Astrocyte (in vitro differentiated cells and primary cell): ENCODE data around the gene TEDC1. TPM values are rescaled to one million over a fixed set of nuclear protein-coding genes. Genes with fewer than 3 reads are reported as not detected.
A peak's percentile ranks its signal among the peaks of the same experiment; 100 is the strongest.

Source experiments
- DNase-seq: peaks from one replicate; pipeline ENCODE4 v3.0.0-alpha.2; 2010; ENCODE audit warnings: low read depth
- FAIRE-seq: peaks from 2 replicates; lab custom pipeline; 2011; peaks lifted over from hg19 to GRCh38; lab: Jason Lieb, UNC
- H2AFZ ChIP-seq: 2 replicates; pipeline ENCODE4 v1.6.0; 2012; ENCODE audit warnings: low read depth, low read length, inconsistent platforms
- H3K27ac ChIP-seq: 2 replicates; pipeline ENCODE4 v1.5.1; 2011; ENCODE audit warnings: low read depth, low read length, inconsistent platforms
- H3K27me3 ChIP-seq: 2 replicates; pipeline ENCODE4 v1.6.0; 2011; ENCODE audit warnings: low read length, inconsistent platforms; ENCODE audit not compliant: insufficient read depth
- H3K36me3 ChIP-seq: 2 replicates; pipeline ENCODE4 v1.5.1; 2011; ENCODE audit warnings: low read length, inconsistent platforms; ENCODE audit not compliant: insufficient read depth
- H3K4me1 ChIP-seq: 2 replicates; pipeline ENCODE4 v1.5.1; 2011; ENCODE audit warnings: low read length, inconsistent platforms; ENCODE audit not compliant: insufficient read depth
- H3K4me2 ChIP-seq: 2 replicates; pipeline ENCODE4 v1.6.0; 2012; ENCODE audit warnings: low read length, inconsistent platforms
- H3K4me3 ChIP-seq: 2 replicates; pipeline ENCODE4 v1.5.1; 2011; ENCODE audit warnings: low read depth, mild to moderate bottlenecking, low read length, inconsistent platforms; ENCODE audit not compliant: insufficient read depth
- H3K79me2 ChIP-seq: 2 replicates; pipeline ENCODE4 v1.6.0; 2012; ENCODE audit warnings: mild to moderate bottlenecking, low read length, inconsistent platforms; ENCODE audit not compliant: insufficient read depth
- H3K9ac ChIP-seq: 2 replicates; pipeline ENCODE4 v1.6.0; 2012; ENCODE audit warnings: mild to moderate bottlenecking, low read length, inconsistent platforms
- H3K9me3 ChIP-seq: 2 replicates; pipeline ENCODE4 v1.5.1; 2012; ENCODE audit warnings: low read depth, mild to moderate bottlenecking, low read length, inconsistent platforms; ENCODE audit not compliant: insufficient read depth
- H4K20me1 ChIP-seq: 2 replicates; pipeline ENCODE4 v1.6.0; 2012; ENCODE audit warnings: low read length, inconsistent platforms; ENCODE audit not compliant: insufficient read depth
- H3K27ac Mint-ChIP-seq: one replicate; pipeline ENCODE4 v1.8.0; 2021; ENCODE audit warnings: mild to moderate bottlenecking, mixed read lengths; ENCODE audit not compliant: unreplicated experiment
- H3K27me3 Mint-ChIP-seq: one replicate; pipeline ENCODE4 v1.8.0; 2021; ENCODE audit warnings: low read depth, mixed read lengths; ENCODE audit not compliant: unreplicated experiment
- H3K36me3 Mint-ChIP-seq: one replicate; pipeline ENCODE4 v1.8.0; 2021; ENCODE audit warnings: low read depth, mixed read lengths; ENCODE audit not compliant: unreplicated experiment
- H3K4me1 Mint-ChIP-seq: one replicate; pipeline ENCODE4 v1.8.0; 2021; ENCODE audit warnings: low read depth, mixed read lengths; ENCODE audit not compliant: unreplicated experiment
- H3K4me3 Mint-ChIP-seq: one replicate; pipeline ENCODE4 v1.8.0; 2021; ENCODE audit warnings: mild to moderate bottlenecking, moderate library complexity, mixed read lengths; ENCODE audit not compliant: unreplicated experiment
- H3K9me3 Mint-ChIP-seq: one replicate; pipeline ENCODE4 v1.8.0; 2021; ENCODE audit warnings: mild to moderate bottlenecking, mixed read lengths; ENCODE audit not compliant: unreplicated experiment
- CTCF ChIP-seq: IDR thresholded peaks from 2 replicates; pipeline ENCODE4 v1.5.1; 2011; ENCODE audit warnings: low read depth, mild to moderate bottlenecking, inconsistent platforms, low read length, moderate library complexity; ENCODE audit not compliant: insufficient read depth
- EZH2 ChIP-seq: IDR thresholded peaks from 2 replicates; pipeline ENCODE4 v1.6.1; 2012; ENCODE audit warnings: mild to moderate bottlenecking, low read length, inconsistent platforms; ENCODE audit not compliant: insufficient read depth
- total RNA-seq: library from RNA; stranded (reverse); gene quantifications from 2 replicates; pipeline ENCODE4 v1.2.1, GENCODE V29; 2021

The TEDC1 gene
- total RNA-seq, 1 donor from 2014 or later = 5.5 TPM

- no peak for TF ChIP-seq EZH2
- TF ChIP-seq CTCF = no peak
- H3K9me3 Mint-ChIP-seq = peaks cover 2% of the 10 kb centered on the region
- H3K4me2 ChIP-seq = peak overlapping the region; percentile 87
- FAIRE-seq = no peak
- no peaks in the 10 kb centered on the region for H3K4me1 Mint-ChIP-seq
- H3K27me3 ChIP-seq = no peaks in the 10 kb centered on the region
- no peaks in the 10 kb centered on the region for H3K79me2 ChIP-seq
- H3K4me3 Mint-ChIP-seq = no peak overlapping the region
- peak overlapping the region; percentile 28 for H3K4me3 ChIP-seq
- H3K27me3 Mint-ChIP-seq = peaks cover 28% of the 10 kb centered on the region
- H3K27ac ChIP-seq = no peak overlapping the region
- peak overlapping the region; percentile 52 for H3K9ac ChIP-seq
- H3K9me3 ChIP-seq = no peaks in the 10 kb centered on the region
- H4K20me1 ChIP-seq = no peaks in the 10 kb centered on the region
- DNase-seq = no peak
- no peak overlapping the region for H3K27ac Mint-ChIP-seq
- no peaks in the 10 kb centered on the region for H3K36me3 Mint-ChIP-seq
- H2AFZ ChIP-seq = peak overlapping the region; percentile 83
- no peaks in the 10 kb centered on the region for H3K36me3 ChIP-seq
- peaks cover 7% of the 10 kb centered on the region for H3K4me1 ChIP-seq
These were observed 36.4 kb downstream of the TEDC1 start for GRCh38 chr14:105527381-105527825.

GRCh38 chr14:105527826-105528585 lies 37.0 kb downstream of the TEDC1 start:
- H3K79me2 ChIP-seq = no peaks in the 10 kb centered on the region
- peak overlapping the region; percentile 72 for H3K9ac ChIP-seq
- Mint-ChIP-seq H3K36me3 (peaks cover under 1% of the 10 kb centered on the region), H3K9me3 (peaks cover 2% of the 10 kb centered on the region), H3K4me1 (no peaks in the 10 kb centered on the region), H3K27me3 (peaks cover 28% of the 10 kb centered on the region), H3K27ac (no peak overlapping the region), H3K4me3 (no peak overlapping the region)
- no peaks in the 10 kb centered on the region for H3K36me3 ChIP-seq
- H4K20me1 ChIP-seq = no peaks in the 10 kb centered on the region
- peaks cover 7% of the 10 kb centered on the region for H3K4me1 ChIP-seq
- TF ChIP-seq EZH2 = no peak
- TF ChIP-seq CTCF = peak; percentile 34
- H3K4me2 ChIP-seq = peak overlapping the region; percentile 87
- peak overlapping the region; percentile 83 for H2AFZ ChIP-seq
- H3K9me3 ChIP-seq = no peaks in the 10 kb centered on the region
- FAIRE-seq (no peak), DNase-seq (peak; percentile 29)
- H3K27me3 ChIP-seq = no peaks in the 10 kb centered on the region
- peak overlapping the region; percentile 56 for H3K4me3 ChIP-seq
- no peak overlapping the region for H3K27ac ChIP-seq
